B cell (primary cell): ENCODE measurements around the gene PRR7. TPM values are rescaled to one million over a fixed set of nuclear protein-coding genes. Genes with fewer than 3 reads are reported as not detected.
"Not testable (repeated sequence)": the region's sequence is repeated elsewhere in the genome, so short reads cannot be mapped to it uniquely, and the experiment has no call there.

Source experiments
- ATAC-seq: fragments of 200-7000 bp; cut with Tn5 transposase; one replicate; pipeline ENCODE4 v1.10.0; 2021; ENCODE audit warnings: low read depth, mild to moderate bottlenecking, moderate number of reproducible peaks, moderate library complexity
- CTCF ChIA-PET: fragments of 350-600 bp; sonication (Branson Sonifier 250); formaldehyde crosslinking; loops from one replicate; lab custom pipeline; 2021; ENCODE audit warnings: antibody characterized with exemption, inconsistent platforms; lab: Charles Lee
- POLR2A ChIA-PET: fragments of 350-600 bp; sonication (Branson Sonifier 250); formaldehyde crosslinking; loops from one replicate; lab custom pipeline; 2021; ENCODE audit warnings: antibody characterized with exemption; lab: Charles Lee
- DNase-seq: peaks from one replicate; pipeline ENCODE4 v3.0.0; 2013
- H2AFZ ChIP-seq: 2 replicates; pipeline ENCODE4 v1.6.1; 2012; ENCODE audit warnings: mild to moderate bottlenecking, low read depth, low read length; ENCODE audit not compliant: insufficient read depth, poor library complexity, severe bottlenecking
- H3K27ac ChIP-seq, 2 donors: 1 replicate in 1 of 2; 2 replicates in 1 of 2; pipeline ENCODE4 v1.5.1; 2012 to 2013; ENCODE audit warnings: low read length in 2 of 2, mild to moderate bottlenecking in 2 of 2, moderate library complexity in 1 of 2
- H3K27me3 ChIP-seq, 4 experiments: fragments of 200-600 bp in 1 of 4; sonication (generic) in 1 of 4; replicated peaks in 1 of 4; 1 replicate in 2 of 4; 2 replicates in 2 of 4; pipeline versions ENCODE4 v1.6.1 to v1.7.0; 2013 to 2016; ENCODE audit warnings: low read length in 3 of 4, mild to moderate bottlenecking in 2 of 4, mixed read lengths in 1 of 4, moderate library complexity in 1 of 4; ENCODE audit not compliant: insufficient read depth in 4 of 4, control insufficient read depth in 3 of 4; ENCODE audit errors: control extremely low read depth in 1 of 4
- H3K36me3 ChIP-seq, 2 experiments: replicated peaks in 1 of 2; 1 replicate in 1 of 2; 2 replicates in 1 of 2; pipeline versions ENCODE4 v1.6.1 to v1.7.1; 2013; ENCODE audit warnings: low read length in 1 of 2; ENCODE audit not compliant: insufficient read depth in 2 of 2, control insufficient read depth in 1 of 2; ENCODE audit errors: control extremely low read depth in 1 of 2, extremely low read depth in 1 of 2
- H3K4me1 ChIP-seq, 2 donors: fragments of 200-600 bp in 1 of 2; sonication (generic) in 1 of 2; 1 replicate in 1 of 2; 2 replicates in 1 of 2; pipeline versions ENCODE4 v1.5.1 to v1.6.1; 2013 to 2017; ENCODE audit warnings: low read length in 2 of 2; ENCODE audit not compliant: control insufficient read depth in 2 of 2, insufficient read depth in 2 of 2
- H3K4me2 ChIP-seq: replicated peaks from 2 replicates; pipeline ENCODE3; 2012; ENCODE audit warnings: mild to moderate bottlenecking, low read depth, low read length; ENCODE audit not compliant: poor library complexity, severe bottlenecking
- H3K4me3 ChIP-seq, 5 experiments: fragments of 200-600 bp in 1 of 5; sonication (generic) in 1 of 5; 1 replicate in 3 of 5; 2 replicates in 2 of 5; pipeline versions ENCODE4 v1.5.1 to v1.7.0; 2011 to 2016; ENCODE audit warnings: low read length in 4 of 5, mild to moderate bottlenecking in 4 of 5, low read depth in 2 of 5, control low read depth in 1 of 5, moderate library complexity in 1 of 5; ENCODE audit not compliant: insufficient read depth in 1 of 5; ENCODE audit errors: control extremely low read depth in 1 of 5, extremely low read depth in 1 of 5
- H3K79me2 ChIP-seq: fragments of 200-600 bp; sonication (generic); one replicate; pipeline ENCODE4 v1.6.0; 2016; ENCODE audit warnings: low read length; ENCODE audit not compliant: control insufficient read depth, insufficient read depth
- H3K9ac ChIP-seq: fragments of 200-600 bp; sonication (generic); 2 replicates; pipeline ENCODE4 v1.6.1; 2017; ENCODE audit warnings: mild to moderate bottlenecking, low read length, moderate library complexity
- H3K9me3 ChIP-seq, 3 donors: one replicate each; pipeline versions ENCODE4 v1.6.1 to v1.7.1; 2013; ENCODE audit warnings: low read length in 2 of 3; ENCODE audit not compliant: control insufficient read depth in 2 of 3, insufficient read depth in 1 of 3; ENCODE audit errors: control extremely low read depth in 1 of 3
- H4K20me1 ChIP-seq: 2 replicates; pipeline ENCODE4 v1.6.0; 2012; ENCODE audit warnings: mild to moderate bottlenecking, low read length; ENCODE audit not compliant: insufficient read depth, control insufficient read depth, poor library complexity, severe bottlenecking
- H3K27ac Mint-ChIP-seq: one replicate; pipeline ENCODE4 v1.8.0; 2021; ENCODE audit warnings: mixed read lengths
- H3K27me3 Mint-ChIP-seq: one replicate; pipeline ENCODE4 v1.8.0; 2021; ENCODE audit warnings: mixed read lengths
- H3K4me1 Mint-ChIP-seq: one replicate; pipeline ENCODE4 v1.8.0; 2021; ENCODE audit warnings: mixed read lengths
- H3K4me3 Mint-ChIP-seq: one replicate; pipeline ENCODE4 v1.8.0; 2021; ENCODE audit warnings: mixed read lengths
- H3K9me3 Mint-ChIP-seq: one replicate; pipeline ENCODE4 v1.8.0; 2022; ENCODE audit warnings: mixed read lengths; ENCODE audit not compliant: insufficient read depth
- EZH2 ChIP-seq: IDR thresholded peaks from 2 replicates; pipeline ENCODE4 v1.6.1; 2012; ENCODE audit warnings: borderline replicate concordance, low read depth, mild to moderate bottlenecking, moderate library complexity, low read length; ENCODE audit not compliant: insufficient read depth, poor library complexity, severe bottlenecking
- WGBS: methylation state at CpG from one replicate; pipeline ENCODE4 v1.1.5; 2013; ENCODE audit warnings: missing lambda C conversion rate; ENCODE audit not compliant: insufficient coverage; 5-methylcytosine and 5-hydroxymethylcytosine counted together
- intact Hi-C: fragments of 100-400 bp; cut with micrococcal nuclease; formaldehyde crosslinking; loops from one replicate; pipeline ENCODE4 v1.10.0; 2022
- polyA plus RNA-seq: library from polyadenylated mRNA; depleted of rRNA; stranded (reverse); fragments of >200 nt; gene quantifications from 2 replicates; pipeline ENCODE4 v1.2.3, GENCODE V29; 2012
- total RNA-seq, 2 donors: library from RNA; stranded (reverse); fragments of 120-200 nt in 1 of 2; gene quantifications; 1 replicate in 1 of 2; 2 replicates in 1 of 2; pipeline versions ENCODE4 v1.2.3 to v1.2.4, GENCODE V29; 2013 to 2022
- TF ChIP-seq, protein P1 (sequence below): fragments of 200-600 bp; IDR thresholded peaks from one replicate; pipeline ENCODE4 v1.8.0; 2022; ENCODE audit warnings: antibody characterized with exemption, mild to moderate bottlenecking

Gene PRR7
- total and polyA plus RNA-seq, 2 donors (not counting 1 experiment from before 2014, with no cell fraction given), result 4.8 to 84.4 TPM

DNA sequence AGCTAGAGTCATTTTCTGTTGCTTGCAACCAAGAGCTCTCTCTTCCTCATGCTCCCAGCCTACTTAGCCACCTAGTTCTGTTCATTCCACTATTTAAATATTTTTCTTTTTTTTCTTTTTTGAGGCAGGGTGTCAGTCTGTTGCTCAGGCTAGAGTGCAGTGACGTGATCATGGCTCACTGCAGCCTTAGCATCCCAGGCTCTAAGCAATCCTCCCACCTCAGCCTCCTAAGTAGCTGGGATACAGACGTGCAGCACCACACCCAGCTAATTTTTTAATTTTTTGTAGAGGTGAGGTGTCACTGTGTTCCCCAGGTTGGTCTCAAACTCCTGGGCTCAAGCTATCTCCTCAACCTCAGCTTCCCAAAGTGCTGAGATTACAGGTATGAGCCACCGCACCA lies 32.1 kb upstream of the PRR7 start:
- Histone ChIP-seq H3K36me3 (no peaks in the 10 kb centered on the region), H2AFZ (no peak overlapping the region), H3K27me3 (no peaks in the 10 kb centered on the region), H3K9me3 (no peaks in the 10 kb centered on the region), H4K20me1 (no peaks in the 10 kb centered on the region), H3K4me1 (peaks cover 0 to 10% of the 10 kb centered on the region in 2 donors), H3K4me2 (no peak overlapping the region), H3K9ac (no peak overlapping the region), H3K27ac (no peak overlapping the region), H3K79me2 (no peaks in the 10 kb centered on the region), H3K4me3 (no peak overlapping the region)
- Mint-ChIP-seq H3K4me3 (no peak overlapping the region), H3K27ac (no peak overlapping the region), H3K27me3 (no peaks in the 10 kb centered on the region), H3K4me1 (peaks cover 7% of the 10 kb centered on the region), H3K9me3 (no peaks in the 10 kb centered on the region)
- no peak for ATAC-seq
- no peak for DNase-seq
- intact Hi-C loops, result no loop called here
- no peak for TF ChIP-seq EZH2
- TF ChIP-seq, protein P1, sequence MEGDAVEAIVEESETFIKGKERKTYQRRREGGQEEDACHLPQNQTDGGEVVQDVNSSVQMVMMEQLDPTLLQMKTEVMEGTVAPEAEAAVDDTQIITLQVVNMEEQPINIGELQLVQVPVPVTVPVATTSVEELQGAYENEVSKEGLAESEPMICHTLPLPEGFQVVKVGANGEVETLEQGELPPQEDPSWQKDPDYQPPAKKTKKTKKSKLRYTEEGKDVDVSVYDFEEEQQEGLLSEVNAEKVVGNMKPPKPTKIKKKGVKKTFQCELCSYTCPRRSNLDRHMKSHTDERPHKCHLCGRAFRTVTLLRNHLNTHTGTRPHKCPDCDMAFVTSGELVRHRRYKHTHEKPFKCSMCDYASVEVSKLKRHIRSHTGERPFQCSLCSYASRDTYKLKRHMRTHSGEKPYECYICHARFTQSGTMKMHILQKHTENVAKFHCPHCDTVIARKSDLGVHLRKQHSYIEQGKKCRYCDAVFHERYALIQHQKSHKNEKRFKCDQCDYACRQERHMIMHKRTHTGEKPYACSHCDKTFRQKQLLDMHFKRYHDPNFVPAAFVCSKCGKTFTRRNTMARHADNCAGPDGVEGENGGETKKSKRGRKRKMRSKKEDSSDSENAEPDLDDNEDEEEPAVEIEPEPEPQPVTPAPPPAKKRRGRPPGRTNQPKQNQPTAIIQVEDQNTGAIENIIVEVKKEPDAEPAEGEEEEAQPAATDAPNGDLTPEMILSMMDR, result no peak
- ChIA-PET CTCF (interaction anchor here (0.6 to 6.5 kb wide), 4 partner anchors 10 to 41 kb away, joined by 3 to 46 read pairs (median 4); no protein-coding TSS in a partner anchor), POLR2A (no interaction called here)
- WGBS, result no CpG with 5 or more reads among the region's 3 CpGs

- CTCF ChIA-PET, result interaction anchor here (0.6 to 6.5 kb wide), 4 partner anchors 9 to 26 kb away, joined by 3 to 46 read pairs (median 3); partner anchors contain the start of gene GRK6
- H3K4me1 ChIP-seq, ATAC-seq, H3K9ac ChIP-seq, H3K27me3 ChIP-seq, DNase-seq, H3K4me2 ChIP-seq, H3K9me3 Mint-ChIP-seq, H3K27ac Mint-ChIP-seq, H3K4me3 ChIP-seq, H3K27ac ChIP-seq, H3K27me3 Mint-ChIP-seq, H3K4me1 Mint-ChIP-seq, H3K9me3 ChIP-seq, H2AFZ ChIP-seq, H3K79me2 ChIP-seq, POLR2A ChIA-PET, H4K20me1 ChIP-seq, H3K4me3 Mint-ChIP-seq, intact Hi-C loops, H3K36me3 ChIP-seq: not testable (repeated sequence)
- 69% methylated on average over 4 of the region's 6 CpGs for WGBS
Measured at GRCh38 chr5:177417081-177417480, 29.5 kb upstream of the PRR7 start.
